NCI-H1105 treated with DMSO at 0.1 percent for 48 hours (cell line): Measurements from ENCODE around the gene MAPK8.

Experiments
- DNase-seq: peaks from one replicate; lab custom pipeline; 2025; lab: John Stamatoyannopoulos, UW

The MAPK8 gene

DNA sequence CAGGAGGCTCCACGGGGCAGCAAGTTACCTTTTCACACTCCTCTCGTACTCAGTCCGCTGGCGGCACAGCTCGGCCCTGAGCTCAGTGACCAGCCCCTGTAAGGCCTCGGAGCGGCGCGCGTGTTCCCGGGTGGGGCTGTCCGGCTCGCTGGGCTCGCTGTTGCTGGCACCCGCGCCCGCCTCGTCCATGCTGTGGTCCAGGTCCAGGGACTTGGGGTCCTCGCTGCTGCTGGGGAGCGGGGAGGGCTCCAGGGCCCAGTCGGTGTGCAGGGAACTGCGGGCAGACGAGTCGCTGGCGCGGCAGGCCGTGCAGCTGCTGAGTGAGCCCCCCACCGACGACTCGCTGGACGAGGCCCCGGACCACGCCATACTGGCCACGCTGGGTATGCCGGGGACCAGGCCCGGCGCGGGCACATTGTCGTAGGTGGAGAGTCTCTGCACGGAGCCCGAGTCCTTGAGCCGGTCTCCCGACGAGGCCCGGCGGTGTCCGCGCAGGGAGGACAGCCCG lies 143.8 kb downstream of the MAPK8 start:
- no peak for DNase-seq

DNA sequence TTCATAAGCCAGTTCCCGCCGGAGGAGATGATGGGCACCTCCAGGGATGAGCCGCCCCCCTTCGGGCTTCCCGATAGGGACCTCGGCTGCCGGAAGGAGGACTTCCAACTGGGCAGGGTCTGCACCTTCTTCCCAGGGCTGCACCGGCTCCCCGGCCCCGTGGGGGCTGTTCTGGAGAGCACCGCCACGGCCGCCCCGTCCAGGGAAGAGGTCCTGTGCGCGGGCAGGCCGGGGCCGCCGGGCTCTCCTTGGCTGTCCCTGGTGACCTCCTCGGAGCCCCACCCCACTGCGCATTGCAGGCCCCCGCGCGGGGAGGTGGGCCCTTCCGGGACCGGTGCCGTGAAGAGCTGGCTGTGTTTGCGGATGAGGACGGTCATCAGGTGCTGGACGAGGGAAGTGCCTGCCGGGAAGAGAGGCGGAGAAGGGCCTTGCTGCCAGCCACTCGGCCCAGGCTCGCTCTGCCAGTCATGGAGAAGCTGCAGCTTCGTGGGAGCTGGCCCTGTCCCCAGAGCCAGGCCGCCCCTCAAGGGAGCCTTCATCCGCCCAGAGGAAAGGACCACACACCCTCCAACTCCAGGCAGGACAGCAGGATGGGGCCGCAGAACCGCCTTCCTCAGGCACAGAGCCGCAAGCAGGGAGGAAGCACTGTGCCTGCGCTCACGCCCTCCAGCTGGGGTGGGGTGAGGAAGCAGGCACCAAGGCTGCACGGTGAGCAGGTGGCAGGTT lies 144.4 kb downstream of the MAPK8 start:
- DNase-seq: no peak

DNA sequence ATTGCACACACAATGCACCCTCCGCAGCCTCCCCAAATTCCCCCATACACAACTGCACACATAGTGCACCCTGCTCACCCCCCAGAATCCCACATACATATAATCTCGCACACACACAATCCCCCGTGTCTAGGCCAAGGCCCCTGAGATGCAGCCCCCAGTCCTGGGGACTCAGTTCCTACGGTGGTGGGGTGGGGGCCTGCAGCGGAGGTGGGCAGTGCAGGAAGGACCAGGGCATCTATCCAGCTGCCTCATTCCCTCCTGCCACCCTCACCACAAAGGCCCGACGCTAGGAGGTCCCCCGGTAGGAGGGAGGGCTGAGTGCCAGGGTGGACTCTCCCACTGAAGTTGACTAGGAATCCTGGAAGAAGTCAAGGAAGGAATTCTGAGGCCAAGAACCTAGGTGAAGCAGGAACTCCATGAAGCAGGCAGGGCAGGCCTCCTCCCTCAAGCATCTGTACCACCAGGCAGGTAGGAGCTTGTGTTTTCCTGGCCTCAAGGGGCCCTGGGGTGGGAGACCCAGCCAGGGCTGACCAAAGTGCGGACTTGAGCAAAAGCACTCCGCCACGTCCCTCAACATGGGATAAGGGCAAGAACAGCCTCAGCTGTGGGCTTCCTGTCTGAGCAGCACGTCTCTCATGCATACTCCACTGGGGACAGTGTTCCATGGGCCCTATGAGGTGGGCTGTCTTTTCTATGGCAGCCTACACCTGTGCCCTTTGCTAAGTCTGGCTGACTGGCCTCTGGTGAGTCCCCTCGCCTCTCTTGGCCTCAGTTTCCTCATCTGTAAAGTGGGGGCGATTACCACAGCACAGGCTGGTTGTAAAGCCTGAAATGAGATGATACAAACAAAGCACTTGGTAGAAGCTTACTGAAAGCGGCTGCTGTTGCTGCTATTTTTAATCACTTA lies 145.7 kb downstream of the MAPK8 start:
- DNase-seq: no peak

DNA sequence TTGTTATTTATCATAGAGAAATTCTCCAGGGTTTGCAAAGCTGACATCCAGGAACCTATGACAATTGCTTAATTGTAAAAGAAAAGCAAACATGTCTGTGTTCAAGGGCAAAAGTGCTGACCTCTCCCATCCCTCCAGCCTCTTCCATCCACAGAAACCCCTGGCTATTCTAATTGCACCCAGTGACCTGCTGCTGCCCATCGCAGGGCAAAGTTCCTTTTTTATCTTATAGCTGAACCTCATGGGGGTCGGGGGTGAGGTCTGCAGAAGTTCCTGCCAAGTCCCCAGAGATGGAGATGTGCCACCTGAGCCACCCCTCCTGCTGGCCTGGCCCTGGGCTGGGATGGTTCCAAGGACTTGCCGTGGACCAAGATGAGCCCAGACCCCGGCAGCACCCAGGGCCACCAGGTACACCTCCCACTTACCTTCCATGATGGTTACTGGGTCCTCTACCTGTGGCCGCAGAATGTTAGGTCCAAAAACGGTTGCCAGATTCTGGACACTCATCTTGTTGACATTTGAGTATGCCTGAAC lies 146.5 kb downstream of the MAPK8 start:
- no peak for DNase-seq

DNA sequence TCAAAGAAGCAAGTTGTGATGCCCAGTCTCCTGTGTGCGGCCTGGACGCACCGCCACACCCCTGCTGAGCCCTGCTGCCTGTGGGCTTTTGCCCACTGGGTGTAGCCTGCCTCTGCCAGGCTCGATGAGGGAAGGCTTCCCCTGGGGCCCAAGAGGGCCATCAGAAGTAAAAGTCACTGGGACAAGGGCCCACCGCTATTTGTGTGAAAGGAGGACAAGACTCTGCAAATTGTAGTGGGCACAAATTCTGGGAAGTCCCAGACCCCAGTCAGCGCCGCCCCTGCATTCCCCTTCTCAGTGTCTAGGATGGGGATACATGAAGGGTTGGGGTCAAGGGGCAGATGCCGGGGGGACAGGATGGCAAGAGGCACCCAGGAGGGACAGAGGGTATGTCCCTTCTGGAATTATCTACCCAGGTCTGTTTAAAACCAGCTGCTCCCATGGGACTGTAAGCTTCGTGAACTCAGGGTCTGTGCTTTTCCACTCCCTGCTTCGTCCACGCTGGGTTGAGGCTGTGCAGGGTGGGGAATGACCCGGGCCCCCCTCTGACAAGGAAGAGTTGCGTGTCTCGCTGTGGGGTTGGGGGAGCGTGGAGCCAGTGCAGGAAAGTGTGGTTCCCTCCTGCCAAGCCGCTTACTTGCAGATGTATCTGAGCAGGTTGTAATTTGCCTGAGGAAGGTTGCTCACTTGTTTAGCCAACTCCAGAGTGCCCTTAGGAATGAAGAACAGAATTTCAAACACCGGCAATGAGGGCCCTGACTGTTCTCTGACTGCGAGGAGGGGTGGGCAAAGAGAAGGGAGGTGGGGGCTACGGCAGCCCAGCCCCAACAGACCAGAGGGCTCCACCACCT lies 147.2 kb downstream of the MAPK8 start:
- DNase-seq: no peak

DNA sequence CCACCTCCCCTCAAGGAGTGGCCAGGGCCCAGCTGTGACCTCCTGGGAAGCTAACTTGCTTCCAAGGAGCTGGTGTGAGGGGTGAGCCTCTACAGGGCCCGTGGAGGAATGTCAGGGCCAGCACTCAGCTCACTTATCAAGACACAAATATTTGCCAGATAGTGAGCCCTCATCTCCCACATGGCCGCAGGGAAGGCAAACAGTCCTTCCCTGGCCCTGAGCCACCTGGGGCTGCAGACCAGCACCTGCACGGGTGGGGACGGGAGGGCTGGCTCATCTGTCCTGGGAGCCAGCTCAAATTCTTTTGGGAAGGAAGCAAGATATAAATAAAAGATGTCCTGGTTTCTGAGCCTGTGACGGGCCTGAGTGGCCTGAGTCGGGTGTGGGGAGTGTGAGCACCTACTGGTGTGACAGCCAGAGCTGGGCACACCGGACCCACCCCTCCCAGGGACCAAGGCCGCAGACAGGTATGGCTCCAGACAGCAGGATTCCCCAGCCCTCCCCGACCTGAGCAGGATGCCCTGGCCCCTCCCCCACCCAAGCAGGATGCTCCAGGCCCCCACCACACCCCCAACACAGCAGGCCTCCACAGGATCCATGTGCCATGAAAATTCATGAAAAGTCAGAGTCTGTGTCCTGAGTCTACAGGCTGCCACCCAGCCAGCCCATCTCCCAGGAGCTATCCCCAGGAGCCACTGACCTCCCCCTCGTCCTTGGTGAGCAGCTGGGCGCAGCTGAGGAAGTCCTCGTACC lies 148.0 kb downstream of the MAPK8 start:
- no peak for DNase-seq

DNA sequence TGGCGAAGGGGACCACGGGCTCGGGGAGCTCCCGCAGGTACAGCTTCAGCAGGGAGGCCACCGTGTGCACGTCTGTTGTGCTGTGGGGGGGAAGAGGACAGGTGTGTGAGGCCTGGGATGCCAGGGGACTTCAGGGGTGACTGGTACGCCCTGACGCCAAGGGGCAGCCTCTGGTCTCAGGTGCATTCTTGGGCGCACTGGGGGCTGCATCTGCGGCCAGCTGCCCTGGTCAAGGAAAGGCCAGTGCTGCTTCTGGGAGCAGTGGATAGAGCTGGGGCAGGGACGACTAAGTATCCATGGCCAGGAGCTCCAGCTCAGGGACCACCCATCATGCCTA lies 148.5 kb downstream of the MAPK8 start:
- DNase-seq: no peak

DNA sequence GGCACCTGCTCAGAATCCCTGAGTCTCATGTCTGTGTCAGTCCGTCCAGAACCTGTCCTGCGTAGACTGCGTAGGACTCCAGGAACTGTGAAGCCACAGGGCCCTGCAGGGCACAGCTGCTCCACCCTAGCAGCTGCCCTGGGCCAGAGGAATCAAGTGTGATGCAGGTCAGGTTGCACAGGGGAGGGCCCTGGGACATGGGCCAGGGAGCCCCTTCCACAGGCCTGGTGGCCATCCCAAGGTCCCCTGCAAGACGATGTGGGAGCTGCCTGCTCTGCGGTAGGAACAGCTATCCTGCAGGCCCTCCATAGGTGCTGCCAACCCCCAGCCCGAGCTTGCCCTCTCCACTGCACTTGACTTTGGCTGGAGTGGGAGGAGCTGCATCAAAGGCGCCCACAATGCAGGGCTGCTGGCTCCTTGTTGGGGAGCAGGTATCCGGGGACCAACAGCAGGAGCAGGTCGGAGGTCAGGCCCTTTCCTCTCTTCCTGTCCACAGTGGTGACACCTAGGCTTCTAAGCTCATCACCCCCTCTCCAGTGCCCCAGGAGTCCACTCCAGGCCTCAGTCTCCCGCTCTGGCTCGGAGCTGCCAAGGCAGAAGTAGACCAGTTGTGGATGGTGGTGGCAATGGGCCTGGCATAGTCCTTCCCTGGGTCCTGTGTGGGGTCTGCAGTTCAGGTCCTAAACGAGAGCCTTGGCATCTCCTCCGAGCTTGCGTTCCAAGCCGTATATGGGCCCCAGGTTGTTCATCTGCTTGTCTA lies 149.1 kb downstream of the MAPK8 start:
- DNase-seq: no peak

DNA sequence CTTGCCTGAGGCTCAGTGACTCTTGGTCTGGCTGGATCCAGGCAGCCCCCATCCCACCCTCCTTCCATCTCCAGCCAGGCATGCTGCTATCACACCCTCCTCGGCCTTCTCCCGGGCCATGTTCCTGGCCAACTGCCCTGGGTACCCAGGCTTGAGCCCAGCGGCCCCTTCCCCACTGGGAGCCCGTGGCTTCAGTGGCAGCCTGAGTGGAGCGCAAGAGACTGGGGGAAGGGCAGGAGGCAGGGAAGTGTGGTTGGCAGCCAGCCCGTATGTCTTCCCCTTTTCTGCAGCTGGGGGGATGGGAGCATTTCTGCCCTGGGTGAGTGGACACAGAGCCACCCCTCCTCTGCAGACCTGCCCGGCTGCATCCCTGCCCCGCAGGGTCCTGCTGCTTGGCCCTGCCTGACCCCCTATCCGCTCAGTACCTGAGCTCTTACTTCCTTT lies 149.9 kb downstream of the MAPK8 start:
- DNase-seq: peak; percentile 2

DNA sequence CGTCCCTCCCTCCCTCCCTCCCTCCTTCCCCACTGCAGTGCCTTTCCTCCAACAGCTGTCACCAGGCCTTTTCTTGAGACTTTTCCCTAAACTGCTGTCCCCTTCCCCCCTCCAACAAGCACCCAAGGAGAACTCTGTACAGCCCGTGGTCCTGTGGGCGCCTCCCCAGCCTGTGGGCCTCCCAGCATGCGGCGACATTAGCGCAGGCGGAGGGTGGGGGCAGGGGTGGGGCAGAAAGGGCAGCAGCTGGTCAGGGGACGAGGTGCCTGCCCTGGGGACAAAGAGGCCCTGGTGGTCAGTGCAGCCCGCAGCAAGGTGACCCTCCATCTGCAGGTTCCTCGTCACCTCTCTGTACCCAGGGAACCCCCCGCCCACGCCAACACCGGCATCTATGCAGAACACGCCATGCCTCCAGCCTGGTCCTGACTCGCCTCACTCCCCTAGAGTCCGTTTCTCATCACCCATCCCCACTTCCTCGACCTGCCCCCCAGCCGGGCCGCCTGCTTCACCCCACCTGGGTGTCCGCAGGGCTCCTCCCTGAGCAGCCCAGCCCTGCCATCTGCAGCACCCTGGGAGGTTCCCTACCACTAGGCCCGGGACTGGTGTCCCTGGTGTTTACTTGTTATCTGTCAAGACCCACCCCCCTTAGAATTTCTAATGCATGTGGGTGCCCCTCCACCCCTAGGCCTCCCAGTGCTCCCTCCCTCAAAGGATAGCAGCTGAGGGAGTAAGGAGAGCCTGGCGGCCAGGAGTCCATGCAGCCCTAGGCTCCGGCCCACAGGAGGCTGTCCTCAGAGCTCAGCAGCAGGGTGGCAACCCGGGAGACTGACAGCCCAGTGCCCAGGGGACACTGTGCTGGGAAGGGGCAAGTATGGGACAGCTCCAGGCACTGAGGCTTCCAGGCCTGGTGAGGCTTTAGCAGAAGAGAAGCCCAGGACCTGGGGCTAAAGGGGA lies 150.6 kb downstream of the MAPK8 start:
- DNase-seq: no peak

DNA sequence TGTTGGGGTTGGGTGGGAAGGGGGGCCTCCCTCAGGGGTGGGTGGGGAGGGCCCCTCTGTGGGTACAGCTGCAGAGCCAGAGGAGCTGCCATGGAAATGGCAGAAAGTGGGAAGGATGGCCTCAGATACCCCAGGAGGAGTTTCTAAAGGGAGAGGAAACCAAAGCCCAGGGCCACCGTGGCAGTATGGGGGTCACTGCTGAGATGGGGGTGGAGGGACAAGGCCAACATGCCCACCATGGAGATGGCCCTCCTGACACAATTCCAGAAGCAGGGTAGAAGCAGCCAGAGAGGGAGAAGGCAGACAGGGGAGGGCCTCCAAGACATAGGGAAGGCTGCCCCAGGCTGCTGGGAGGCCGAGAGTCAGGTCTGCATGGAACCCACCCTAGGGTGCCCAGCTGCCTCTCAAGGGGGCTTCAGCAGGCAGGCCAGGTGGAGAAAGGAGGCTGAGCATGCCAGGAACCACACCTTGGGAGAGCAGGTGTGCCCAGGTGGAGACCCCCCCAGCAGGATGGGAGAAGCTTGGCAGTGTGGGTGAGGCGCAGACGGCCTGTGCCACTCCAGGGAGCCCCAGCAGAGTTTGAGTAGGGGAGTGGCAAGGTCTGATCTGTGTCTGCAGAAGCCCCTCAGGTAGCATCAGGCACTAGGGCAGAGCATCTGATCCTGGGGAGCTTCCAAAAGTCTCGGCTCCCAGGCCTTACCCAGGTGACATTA lies 151.6 kb downstream of the MAPK8 start:
- DNase-seq: no peak

DNA sequence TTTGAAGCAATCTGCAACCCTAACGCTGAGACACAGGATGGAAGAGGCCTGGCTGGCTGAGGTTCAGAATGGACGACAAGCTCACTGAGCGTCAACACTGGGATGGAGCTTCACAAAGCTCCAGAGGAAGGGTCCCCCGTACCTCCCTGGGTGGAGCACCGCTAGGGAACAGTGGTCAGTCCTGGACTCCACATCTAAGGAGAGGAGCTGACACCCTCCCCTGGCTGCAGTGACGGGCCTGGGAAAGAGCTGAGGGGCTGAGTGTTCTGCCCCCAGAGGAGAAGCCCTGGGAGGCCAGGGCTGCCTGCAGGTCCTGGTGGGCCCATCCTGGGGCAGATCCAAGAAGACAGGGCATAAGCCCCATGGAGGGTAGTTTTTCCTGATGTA lies 152.2 kb downstream of the MAPK8 start:
- no peak for DNase-seq

DNA sequence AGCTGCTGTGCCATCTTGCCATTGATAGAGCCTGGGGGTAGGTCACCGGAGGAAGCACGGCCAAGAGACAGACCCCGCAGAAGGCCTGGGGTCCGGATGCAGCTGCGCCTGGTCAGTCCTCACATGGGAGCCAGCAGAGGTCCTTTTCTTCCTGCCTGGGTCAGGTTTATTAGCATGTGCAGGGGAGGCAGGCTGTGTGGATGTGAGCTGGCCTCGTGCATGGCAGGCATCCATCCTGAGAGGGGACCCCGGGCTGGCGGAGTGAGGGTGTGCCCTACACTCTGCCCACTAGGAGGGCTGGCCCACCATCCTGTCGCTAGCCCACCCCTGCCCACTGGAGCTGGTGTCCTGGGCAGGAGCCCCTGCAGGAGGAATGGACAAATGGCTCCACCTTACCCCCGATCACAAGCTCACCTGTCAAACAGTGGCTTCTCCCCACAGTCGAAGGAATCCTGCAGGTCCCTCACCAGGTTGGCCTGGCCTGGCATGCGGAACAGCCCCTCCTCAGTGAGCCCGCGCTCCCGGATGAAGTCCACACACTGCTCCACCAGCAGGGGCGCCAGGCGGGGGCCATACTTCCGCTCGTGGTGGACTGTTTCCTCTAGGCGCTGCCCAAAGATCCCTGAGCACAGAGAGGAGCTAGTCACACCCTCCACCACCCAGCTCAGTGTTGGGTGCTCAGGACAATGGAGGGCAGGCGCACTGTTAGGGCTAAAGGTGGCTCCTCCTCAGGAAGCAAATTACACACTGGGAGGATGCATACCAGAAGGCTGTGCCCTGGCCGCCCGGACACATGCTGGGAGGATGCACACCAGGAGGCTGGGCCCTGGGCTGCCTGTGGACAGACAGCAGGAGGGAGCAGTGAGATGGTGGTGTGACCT lies 153.0 kb downstream of the MAPK8 start:
- DNase-seq: no peak

DNA sequence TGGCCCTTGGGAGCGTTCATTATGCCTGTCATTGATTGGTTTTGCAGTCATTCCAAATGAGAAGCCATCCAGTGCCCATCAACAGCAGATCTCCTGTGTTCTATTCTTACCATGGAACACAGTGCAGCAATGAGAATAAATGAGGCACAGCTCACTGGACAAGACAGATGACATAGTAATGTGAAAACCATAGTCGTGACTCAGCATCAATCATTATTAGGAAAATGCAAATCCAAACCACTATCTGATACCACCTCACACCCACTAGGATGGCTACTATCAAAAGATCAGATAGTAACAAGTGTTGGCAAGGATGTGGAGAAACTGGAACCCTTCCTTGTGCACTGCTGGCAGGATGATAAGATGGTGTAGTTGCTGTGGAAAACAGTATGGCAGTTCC lies 153.7 kb downstream of the MAPK8 start:
- no peak for DNase-seq

DNA sequence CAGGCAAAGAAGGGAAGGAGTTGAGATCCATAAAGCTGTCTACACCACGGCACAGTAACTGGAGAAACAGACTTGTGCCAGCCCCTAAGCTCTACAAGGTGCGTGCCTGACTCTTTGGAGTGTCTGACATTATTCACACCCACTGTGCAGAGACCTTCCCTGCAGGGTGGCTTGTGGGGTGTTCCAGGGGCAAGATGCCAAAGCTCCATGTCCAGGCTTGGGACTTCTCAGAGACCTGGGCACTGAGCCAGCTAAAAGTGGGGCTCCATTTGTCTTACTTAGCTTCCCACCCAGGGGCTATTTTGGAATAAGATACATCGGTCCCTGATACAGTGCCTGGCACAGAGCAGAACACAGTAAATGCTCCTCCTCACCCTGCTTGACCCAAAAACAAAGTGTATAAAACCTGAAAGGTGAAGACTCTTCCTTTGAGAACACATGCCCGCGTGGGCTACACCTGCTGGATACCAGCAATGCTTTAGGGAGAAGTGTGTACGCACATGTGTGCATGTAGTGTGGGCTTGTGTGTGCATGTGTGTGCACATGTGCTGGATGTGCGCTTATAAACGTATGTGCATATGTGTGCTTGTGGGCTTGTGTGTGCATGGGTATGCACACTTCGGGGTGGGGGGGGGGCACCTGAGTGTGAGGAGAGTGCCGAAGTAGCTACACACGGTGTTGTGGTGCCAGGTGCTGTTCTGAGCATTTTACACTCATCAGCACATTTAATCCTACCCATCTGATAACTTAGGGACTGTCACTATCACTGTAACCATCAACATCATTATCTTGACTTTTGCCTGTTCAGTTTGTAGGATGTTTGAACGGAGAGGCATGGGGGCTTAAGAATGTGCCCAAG lies 155.4 kb downstream of the MAPK8 start:
- no peak for DNase-seq

DNA sequence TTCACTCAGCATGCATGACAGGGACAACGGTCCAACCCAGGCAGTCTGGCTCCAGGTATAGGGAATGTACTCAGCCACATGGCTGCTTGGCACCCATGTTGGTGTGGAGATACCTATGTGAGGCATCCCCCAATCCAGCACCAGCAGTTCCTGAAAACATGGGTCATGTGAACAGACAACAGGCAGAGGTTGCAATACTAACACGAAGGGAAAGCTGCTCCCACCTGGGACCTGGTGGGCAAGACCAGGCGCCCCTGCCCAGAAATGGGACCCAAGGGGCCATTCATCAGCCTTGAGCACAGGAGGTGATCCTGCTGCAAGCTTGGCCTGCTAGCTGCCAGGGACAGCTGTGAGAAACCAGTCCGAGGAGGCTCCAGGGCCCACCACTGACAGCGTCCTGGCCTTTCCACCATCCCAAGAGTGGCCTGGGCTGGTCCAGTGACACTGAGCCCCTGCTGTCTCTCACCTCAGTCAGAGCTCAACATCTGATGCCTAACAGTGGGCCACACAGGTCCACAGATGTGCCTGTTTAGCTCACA lies 156.1 kb downstream of the MAPK8 start:
- no peak for DNase-seq
